IPS-18c (cell line): ENCODE data around the gene LRRC39.

Source experiments
- H3K4me3 ChIP-seq: 2 replicates; pipeline ENCODE4 v1.7.0; 2013; ENCODE audit warnings: low read depth, mild to moderate bottlenecking, low read length, moderate library complexity; ENCODE audit not compliant: insufficient read depth
- H3K9me3 ChIP-seq: one replicate; pipeline ENCODE4 v1.6.1; 2013; ENCODE audit warnings: mild to moderate bottlenecking, low read length, moderate library complexity; ENCODE audit not compliant: control insufficient read depth, insufficient read depth

LRRC39 gene

GRCh38 chr1:100109554-100110066, 68.4 kb downstream of the LRRC39 start:
- Histone ChIP-seq H3K9me3 (no peaks in the 10 kb centered on the region), H3K4me3 (no peak overlapping the region)

DNA sequence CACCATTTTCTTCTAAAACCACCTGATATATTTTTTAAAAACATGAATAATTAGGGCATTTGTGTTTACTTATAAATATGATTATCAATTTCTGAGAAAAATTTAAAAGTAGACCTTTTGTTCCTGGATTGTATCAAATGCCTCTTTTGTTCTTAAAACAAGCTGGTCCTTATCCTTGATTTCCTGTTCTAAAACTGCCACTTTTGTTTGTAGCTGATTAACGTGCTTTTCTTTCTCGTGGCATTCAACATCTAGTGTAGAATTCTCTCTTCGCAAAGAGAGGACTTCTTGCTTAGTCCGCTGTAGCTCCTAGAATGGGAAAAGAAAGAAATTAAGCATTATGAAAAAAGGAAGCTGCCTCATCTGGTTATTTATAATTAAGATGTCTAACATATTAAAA, 70.4 kb downstream of the LRRC39 start:
- no peaks in the 10 kb centered on the region for H3K9me3 ChIP-seq
- H3K4me3 ChIP-seq, result no peak overlapping the region

DNA sequence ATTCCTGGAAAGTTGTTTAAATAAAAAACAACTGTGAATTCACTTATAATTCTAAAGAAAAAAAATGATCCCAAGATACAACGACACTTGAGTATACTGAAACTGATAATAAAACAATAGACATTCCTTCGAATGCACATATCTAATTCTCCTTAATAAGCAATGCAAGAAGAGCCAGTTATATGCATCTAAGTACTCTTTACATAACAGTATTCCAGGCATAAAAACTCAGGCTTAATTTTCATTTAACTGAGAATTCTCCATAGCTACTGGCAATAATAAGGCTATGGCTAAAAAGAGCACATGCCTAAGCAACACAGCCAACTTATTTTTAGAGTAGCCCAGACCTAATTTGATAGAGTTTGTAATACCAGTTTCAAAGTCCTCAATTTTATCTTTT, 76.5 kb downstream of the LRRC39 start:
- Histone ChIP-seq H3K4me3 (no peak overlapping the region), H3K9me3 (no peaks in the 10 kb centered on the region)

DNA sequence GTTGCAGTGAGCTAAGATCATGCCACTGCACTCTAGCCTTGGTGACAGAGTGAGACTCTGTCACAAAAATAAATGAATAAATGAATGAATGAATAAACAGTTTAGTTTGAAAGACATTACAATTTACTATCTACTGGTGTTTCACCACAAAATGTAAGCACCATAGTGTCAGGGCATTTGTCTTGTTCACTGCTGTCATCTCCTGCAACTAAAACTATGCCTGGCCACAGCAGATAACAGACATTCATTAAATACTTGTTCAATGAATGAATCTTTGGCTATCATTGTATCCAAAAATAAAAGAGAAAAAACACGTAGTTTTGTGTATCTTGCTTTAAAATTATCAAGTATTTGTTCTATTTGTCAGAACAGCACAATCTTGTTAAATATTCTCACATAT, 77.9 kb downstream of the LRRC39 start:
- no peak overlapping the region for H3K4me3 ChIP-seq

More for the DNA sequence above, 77.9 kb downstream of the LRRC39 start:
- H3K9me3 ChIP-seq, result no peaks in the 10 kb centered on the region
